HEK293 (cell line): ENCODE data around the gene ADCY7.

Source experiments
- BCL6B ChIP-seq: fragments of 450-650 bp; formaldehyde crosslinking; IDR thresholded peaks from 2 replicates; pipeline ENCODE4 v1.5.1; 2017; ENCODE audit warnings: missing biosample characterization, missing genetic modification characterization
- CTCF ChIP-seq: fragments of 450-650 bp; formaldehyde crosslinking; IDR thresholded peaks from 2 replicates; pipeline ENCODE4 v1.5.1; 2016; ENCODE audit warnings: missing biosample characterization, missing genetic modification characterization
- MYNN ChIP-seq: fragments of 450-650 bp; formaldehyde crosslinking; IDR thresholded peaks from 2 replicates; pipeline ENCODE4 v1.5.1; 2016; ENCODE audit warnings: missing biosample characterization, missing genetic modification characterization, borderline replicate concordance
- ZBTB17 ChIP-seq: fragments of 450-650 bp; formaldehyde crosslinking; IDR thresholded peaks from 2 replicates; pipeline ENCODE4 v1.5.1; 2016; ENCODE audit warnings: missing biosample characterization, missing genetic modification characterization
- ZNF473 ChIP-seq: fragments of 450-650 bp; formaldehyde crosslinking; IDR thresholded peaks from 2 replicates; pipeline ENCODE4 v1.5.1; 2017; ENCODE audit warnings: missing biosample characterization, missing genetic modification characterization
- ZNF521 ChIP-seq: fragments of 450-650 bp; formaldehyde crosslinking; IDR thresholded peaks from 2 replicates; pipeline ENCODE4 v1.5.1; 2017; ENCODE audit warnings: missing biosample characterization, mild to moderate bottlenecking, missing genetic modification characterization
- ZNF645 ChIP-seq: fragments of 450-650 bp; formaldehyde crosslinking; IDR thresholded peaks from 2 replicates; pipeline ENCODE4; 2016; ENCODE audit warnings: missing biosample characterization, missing genetic modification characterization
- TF ChIP-seq, protein P1 (sequence below): fragments of 450-650 bp; formaldehyde crosslinking; IDR thresholded peaks from 2 replicates; pipeline ENCODE4 v1.5.1; 2016; ENCODE audit warnings: missing biosample characterization, missing genetic modification characterization

- TF ChIP-seq CTCF (tag by site-specific recombination) (no peak), ZNF645 (no peak), ZNF473 (tag by site-specific recombination) (no peak), ZNF521 (tag by site-specific recombination) (no peak), BCL6B (tag by site-specific recombination) (peak; percentile 49), MYNN (tag by site-specific recombination) (no peak), ZBTB17 (no peak)
- TF ChIP-seq, protein P1, sequence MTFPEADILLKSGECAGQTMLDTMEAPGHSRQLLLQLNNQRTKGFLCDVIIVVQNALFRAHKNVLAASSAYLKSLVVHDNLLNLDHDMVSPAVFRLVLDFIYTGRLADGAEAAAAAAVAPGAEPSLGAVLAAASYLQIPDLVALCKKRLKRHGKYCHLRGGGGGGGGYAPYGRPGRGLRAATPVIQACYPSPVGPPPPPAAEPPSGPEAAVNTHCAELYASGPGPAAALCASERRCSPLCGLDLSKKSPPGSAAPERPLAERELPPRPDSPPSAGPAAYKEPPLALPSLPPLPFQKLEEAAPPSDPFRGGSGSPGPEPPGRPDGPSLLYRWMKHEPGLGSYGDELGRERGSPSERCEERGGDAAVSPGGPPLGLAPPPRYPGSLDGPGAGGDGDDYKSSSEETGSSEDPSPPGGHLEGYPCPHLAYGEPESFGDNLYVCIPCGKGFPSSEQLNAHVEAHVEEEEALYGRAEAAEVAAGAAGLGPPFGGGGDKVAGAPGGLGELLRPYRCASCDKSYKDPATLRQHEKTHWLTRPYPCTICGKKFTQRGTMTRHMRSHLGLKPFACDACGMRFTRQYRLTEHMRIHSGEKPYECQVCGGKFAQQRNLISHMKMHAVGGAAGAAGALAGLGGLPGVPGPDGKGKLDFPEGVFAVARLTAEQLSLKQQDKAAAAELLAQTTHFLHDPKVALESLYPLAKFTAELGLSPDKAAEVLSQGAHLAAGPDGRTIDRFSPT (tag by site-specific recombination) = no peak
Measured at GRCh38 chr16:50297301-50298074, 31.1 kb downstream of the ADCY7 start.
